ENCODE data around the gene ALKBH6. TPM values are rescaled to one million over a fixed set of nuclear protein-coding genes. Genes with fewer than 3 reads are reported as not detected.
A peak's percentile ranks its signal among the peaks of the same experiment; 100 is the strongest.

Gene ALKBH6
- total and polyA plus RNA-seq, 2 of the 13 experiments (the other 11 are each of a cell fraction or from before 2014, with no cell fraction given): 13.7 to 18.1 TPM

DNA sequence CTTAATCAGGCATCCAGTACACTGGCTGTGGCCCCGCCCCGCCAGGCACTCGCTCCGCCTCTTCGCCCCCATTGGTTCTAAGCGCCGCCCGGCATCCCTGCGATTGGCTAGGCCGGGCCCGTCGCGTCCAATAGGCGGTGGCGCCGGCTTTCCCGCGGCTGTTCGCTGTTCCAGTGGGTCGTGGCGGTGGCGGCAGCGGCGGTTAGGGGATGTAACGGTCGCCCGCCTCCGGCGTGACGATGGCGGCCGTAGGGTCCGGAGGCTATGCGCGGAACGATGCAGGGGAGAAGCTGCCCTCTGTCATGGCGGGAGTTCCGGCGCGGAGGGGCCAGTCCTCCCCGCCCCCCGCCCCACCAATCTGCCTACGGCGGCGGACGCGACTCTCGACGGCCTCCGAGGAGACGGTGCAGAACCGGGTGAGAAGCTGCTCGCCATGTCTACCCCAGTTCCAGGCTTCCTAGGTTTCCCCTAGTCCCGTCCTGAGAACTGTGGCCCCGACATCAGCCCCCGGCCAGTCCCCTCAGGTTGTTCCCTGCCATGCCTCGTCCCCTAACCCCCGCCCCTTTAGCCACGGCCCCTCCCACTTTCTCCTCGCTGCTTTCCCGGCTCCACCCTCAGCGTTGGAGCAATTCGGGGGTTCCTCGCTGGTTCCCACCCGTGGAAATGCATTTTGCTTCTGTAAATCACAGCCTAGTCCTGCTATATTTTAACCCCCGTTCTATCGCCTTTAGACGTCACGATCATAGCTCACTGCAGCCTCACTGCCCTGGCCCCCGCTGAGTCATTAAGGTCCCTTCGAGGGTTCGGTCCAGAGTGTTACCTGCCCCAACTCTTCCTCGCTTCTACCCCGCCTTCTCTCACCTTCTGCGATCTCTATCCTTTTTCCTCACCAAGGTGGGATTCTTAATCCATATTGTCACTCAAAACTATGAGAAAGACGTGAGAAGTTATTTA lies 41.0 kb upstream of the ALKBH6 start, which contains the start of gene WDR62 (continued):
- TF ChIP-seq ZSCAN21 (CRISPR knock-in tag; IDR thresholded peaks at IDR 0.05; ENCODE audit: borderline replicate concordance) (no peak), IKZF4 (CRISPR knock-in tag; IDR thresholded peaks at IDR 0.05; ENCODE audit: borderline replicate concordance, low read depth, not compliant biosample characterization) (no peak), ZNF558 (CRISPR knock-in tag; IDR thresholded peaks at IDR 0.05; ENCODE audit: borderline replicate concordance) (0 out of 2 replicates have a peak, but pooled peaks have one; percentile 38), ZNF326 (CRISPR knock-in tag; IDR thresholded peaks at IDR 0.05; ENCODE audit: borderline replicate concordance) (no peak), ZNF569 (CRISPR knock-in tag; IDR thresholded peaks at IDR 0.05; ENCODE audit: borderline replicate concordance) (no peak), ASH2L (IDR thresholded peaks at IDR 0.05; ENCODE audit: insufficient read length, low read depth, low read length) (peak; percentile 10), ADNP (CRISPR knock-in tag; IDR thresholded peaks at IDR 0.05) (no peak), IRF2 (CRISPR knock-in tag; IDR thresholded peaks at IDR 0.05) (no peak; the same call in 1 of the 2 replicates), SNAPC2 (CRISPR knock-in tag; IDR thresholded peaks at IDR 0.05) (peak; percentile 61; the same call in 1 of the 2 replicates), MIXL1 (CRISPR knock-in tag; IDR thresholded peaks at IDR 0.05) (no peak)
- TF ChIP-seq, protein P1, sequence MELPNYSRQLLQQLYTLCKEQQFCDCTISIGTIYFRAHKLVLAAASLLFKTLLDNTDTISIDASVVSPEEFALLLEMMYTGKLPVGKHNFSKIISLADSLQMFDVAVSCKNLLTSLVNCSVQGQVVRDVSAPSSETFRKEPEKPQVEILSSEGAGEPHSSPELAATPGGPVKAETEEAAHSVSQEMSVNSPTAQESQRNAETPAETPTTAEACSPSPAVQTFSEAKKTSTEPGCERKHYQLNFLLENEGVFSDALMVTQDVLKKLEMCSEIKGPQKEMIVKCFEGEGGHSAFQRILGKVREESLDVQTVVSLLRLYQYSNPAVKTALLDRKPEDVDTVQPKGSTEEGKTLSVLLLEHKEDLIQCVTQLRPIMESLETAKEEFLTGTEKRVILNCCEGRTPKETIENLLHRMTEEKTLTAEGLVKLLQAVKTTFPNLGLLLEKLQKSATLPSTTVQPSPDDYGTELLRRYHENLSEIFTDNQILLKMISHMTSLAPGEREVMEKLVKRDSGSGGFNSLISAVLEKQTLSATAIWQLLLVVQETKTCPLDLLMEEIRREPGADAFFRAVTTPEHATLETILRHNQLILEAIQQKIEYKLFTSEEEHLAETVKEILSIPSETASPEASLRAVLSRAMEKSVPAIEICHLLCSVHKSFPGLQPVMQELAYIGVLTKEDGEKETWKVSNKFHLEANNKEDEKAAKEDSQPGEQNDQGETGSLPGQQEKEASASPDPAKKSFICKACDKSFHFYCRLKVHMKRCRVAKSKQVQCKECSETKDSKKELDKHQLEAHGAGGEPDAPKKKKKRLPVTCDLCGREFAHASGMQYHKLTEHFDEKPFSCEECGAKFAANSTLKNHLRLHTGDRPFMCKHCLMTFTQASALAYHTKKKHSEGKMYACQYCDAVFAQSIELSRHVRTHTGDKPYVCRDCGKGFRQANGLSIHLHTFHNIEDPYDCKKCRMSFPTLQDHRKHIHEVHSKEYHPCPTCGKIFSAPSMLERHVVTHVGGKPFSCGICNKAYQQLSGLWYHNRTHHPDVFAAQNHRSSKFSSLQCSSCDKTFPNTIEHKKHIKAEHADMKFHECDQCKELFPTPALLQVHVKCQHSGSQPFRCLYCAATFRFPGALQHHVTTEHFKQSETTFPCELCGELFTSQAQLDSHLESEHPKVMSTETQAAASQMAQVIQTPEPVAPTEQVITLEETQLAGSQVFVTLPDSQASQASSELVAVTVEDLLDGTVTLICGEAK (IDR thresholded peaks at IDR 0.05): no peak
- TF ChIP-seq, protein P1 (CRISPR knock-in tag; IDR thresholded peaks at IDR 0.05): no peak
- TF ChIP-seq, protein P2, sequence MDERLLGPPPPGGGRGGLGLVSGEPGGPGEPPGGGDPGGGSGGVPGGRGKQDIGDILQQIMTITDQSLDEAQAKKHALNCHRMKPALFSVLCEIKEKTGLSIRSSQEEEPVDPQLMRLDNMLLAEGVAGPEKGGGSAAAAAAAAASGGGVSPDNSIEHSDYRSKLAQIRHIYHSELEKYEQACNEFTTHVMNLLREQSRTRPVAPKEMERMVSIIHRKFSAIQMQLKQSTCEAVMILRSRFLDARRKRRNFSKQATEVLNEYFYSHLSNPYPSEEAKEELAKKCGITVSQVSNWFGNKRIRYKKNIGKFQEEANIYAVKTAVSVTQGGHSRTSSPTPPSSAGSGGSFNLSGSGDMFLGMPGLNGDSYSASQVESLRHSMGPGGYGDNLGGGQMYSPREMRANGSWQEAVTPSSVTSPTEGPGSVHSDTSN (CRISPR knock-in tag; IDR thresholded peaks at IDR 0.05): no peak
- TF ChIP-seq, protein P3, sequence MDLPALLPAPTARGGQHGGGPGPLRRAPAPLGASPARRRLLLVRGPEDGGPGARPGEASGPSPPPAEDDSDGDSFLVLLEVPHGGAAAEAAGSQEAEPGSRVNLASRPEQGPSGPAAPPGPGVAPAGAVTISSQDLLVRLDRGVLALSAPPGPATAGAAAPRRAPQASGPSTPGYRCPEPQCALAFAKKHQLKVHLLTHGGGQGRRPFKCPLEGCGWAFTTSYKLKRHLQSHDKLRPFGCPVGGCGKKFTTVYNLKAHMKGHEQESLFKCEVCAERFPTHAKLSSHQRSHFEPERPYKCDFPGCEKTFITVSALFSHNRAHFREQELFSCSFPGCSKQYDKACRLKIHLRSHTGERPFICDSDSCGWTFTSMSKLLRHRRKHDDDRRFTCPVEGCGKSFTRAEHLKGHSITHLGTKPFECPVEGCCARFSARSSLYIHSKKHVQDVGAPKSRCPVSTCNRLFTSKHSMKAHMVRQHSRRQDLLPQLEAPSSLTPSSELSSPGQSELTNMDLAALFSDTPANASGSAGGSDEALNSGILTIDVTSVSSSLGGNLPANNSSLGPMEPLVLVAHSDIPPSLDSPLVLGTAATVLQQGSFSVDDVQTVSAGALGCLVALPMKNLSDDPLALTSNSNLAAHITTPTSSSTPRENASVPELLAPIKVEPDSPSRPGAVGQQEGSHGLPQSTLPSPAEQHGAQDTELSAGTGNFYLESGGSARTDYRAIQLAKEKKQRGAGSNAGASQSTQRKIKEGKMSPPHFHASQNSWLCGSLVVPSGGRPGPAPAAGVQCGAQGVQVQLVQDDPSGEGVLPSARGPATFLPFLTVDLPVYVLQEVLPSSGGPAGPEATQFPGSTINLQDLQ (CRISPR knock-in tag; IDR thresholded peaks at IDR 0.05): no peak

Data from HepG2 (cell line).